RKO (cell line): Measurements from ENCODE around the gene AMPD2.

Experiments
- DNase-seq: peaks from one replicate; pipeline ENCODE4 v3.0.0-alpha.2; 2016; ENCODE audit warnings: low spot score

AMPD2 gene

DNA sequence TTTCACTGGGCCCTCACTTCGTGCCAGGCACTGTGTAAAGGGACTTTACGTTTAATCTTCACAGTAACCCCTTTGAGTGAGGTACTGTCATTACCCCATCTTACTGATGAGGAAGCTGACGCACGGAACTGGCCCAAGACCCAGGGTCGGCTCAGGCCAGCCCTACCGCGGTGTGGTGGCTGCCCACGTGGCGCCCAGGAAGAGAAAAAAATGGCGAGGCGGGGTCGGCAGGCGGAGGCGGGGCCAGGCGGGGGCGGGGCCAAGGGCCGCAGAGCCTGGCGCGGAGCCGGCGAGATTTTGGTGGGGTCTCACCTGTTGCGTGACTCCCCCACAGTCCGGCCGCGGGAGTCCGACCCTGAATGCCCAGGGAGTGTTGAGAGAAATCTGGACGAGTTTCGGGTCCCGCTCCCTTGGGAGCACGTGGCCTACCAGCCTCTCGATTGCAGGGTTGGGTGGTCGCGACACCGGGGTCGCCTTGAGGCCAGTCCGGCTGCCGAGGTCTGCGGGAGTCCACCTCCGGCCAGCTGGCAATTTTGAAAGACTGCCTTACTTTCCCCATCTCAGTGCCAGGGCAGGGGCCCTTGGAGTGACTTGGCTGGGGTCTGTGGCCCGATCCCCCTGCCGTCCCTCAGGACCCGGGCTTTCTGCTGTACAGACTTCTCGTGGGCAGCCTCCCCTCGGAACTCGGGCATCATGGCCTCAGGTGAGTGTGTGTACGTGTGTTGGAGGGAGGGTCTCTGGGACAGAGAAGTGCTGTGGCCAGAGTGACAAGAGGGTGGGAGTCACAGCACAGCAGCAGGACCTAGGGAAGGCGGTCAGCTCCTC lies at the start of gene AMPD2, which contains the start of gene GNAT2:
Gene AMPD2, plus strand, starts transcription at position 262 of the 825 bp plus-strand sequence. CDS start 1,339 bp downstream, outside the sequence.
Gene GNAT2, minus strand, starts transcription at position 41 of the 825 bp plus-strand sequence. CDS start 6,746 bp downstream, outside the sequence.
- DNase-seq: peak; percentile 92

DNA sequence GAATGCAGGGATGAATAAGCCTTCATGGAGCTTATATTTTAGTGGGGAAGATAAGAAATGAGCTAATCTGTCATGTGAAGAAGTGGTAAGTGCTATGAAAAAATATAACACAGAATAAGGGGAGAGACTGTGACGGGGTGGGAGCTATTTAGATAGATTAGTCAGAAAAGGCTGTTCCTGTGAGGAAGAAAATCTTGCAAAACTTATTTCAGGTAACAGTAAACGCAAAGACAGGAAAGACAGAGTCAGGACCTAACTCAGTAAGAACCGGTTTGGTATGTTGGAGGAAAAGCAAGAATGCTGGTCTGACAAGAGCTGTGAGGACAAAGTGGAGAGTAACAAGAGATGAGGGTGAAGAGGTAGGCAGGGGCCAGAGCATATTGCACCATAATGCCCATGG lies 49.2 kb upstream of the AMPD2 start:
- DNase-seq: no peak

DNA sequence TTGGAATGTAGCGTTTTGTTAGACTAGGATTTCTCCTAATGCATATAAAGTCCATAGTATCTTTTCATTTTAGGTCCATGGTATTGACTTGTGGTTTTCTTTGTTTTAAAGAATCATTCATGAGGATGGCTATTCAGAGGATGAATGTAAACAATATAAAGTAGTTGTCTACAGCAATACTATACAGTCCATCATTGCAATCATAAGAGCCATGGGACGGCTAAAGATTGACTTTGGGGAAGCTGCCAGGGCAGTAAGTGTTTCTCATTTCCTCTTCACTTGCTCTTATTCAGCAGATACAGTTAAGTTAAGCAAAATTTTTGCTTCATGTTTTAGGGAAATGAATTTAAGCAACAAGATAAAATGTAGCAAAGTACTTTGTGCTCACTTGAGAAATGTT lies 45.9 kb upstream of the AMPD2 start:
- no peak for DNase-seq

DNA sequence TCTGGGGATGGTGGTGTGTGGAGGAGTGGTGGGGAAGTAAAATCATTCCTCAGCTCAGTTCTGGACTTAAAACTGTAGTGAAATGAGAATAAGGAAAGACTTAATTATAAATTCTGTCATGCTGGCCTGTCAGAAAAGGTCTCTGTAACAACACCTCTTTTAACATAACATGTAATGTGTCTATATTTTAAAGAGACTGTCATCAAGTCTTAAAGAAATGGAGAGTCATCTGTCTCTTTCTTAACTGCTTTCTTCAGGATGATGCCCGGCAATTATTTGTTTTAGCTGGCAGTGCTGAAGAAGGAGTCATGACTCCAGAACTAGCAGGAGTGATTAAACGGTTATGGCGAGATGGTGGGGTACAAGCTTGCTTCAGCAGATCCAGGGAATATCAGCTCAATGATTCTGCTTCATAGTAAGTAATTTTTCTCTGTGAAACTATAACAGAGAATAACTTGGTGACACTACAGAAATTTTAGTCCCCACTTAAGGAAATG lies 40.6 kb upstream of the AMPD2 start:
- DNase-seq: no peak

DNA sequence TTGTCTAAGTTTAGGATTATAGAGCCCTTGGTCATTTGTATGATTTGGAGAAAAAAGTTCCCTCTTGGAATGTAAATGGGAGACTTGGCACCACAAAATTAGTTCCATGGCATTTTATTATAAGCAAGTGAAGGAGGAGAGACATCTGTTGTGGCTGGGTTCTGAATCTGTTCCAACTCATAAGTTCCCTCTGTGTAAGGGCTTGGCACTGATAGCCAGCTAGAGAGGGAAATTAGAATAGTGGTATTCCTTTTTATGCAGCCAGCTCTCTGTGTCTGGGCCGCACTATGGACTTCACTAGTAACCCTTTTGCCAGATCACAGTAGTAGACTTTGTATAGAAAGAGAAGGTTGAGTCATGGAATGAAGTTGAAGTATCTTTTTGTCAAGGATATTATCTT lies 40.1 kb upstream of the AMPD2 start:
- no peak for DNase-seq

DNA sequence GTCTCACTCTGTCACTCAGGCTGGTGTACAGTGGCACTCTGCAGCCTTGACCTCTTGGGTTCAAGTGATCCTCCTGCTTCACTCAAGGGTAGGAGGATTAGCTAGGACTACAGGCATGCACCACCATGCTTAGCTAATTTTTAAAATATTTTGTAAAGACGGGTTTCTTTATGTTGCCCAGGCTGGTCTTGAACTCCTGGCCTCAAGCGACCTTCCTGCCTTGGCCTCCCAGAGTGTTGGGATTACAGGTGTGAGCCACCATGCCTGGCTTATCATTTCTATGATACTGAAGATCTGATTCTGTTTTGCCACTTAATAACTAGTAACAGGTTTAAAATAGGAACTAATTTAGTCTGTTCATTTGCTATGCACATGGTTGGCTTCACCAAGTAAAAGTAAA lies 37.6 kb upstream of the AMPD2 start:
- DNase-seq: no peak

DNA sequence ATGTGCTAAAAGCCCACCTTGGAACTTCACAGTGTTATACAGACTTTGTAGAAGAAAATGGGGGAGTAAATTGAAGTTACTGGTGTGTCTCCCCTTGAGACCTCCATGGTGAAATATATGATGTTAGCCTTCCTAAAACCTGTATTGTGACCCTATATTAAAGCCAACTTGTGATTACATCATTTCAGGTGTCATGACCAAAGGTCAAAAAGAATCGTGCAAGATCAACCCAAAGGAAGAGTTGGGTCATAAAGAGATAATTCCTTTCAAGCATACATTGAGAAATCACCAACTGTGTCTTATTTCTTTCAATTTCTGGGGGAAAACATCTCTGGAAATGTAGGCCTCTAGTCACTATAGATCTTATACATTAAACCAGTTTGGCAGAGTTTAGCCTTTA lies 34.9 kb upstream of the AMPD2 start:
- no peak for DNase-seq

DNA sequence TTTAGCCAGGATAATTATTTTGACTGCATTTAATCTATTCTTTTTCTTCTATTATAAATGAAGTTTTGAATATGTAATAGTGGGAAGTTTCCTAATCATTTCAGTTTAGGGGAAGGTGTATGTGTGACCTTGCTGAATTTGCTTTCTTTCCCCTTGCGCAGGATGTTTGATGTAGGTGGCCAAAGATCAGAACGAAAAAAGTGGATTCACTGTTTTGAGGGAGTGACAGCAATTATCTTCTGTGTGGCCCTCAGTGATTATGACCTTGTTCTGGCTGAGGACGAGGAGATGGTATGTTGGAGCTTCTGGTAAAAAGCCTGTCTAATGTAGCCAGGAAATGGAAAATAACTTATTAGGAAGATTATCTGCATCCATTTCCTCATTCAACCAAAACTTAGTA lies 33.6 kb upstream of the AMPD2 start:
- no peak for DNase-seq

DNA sequence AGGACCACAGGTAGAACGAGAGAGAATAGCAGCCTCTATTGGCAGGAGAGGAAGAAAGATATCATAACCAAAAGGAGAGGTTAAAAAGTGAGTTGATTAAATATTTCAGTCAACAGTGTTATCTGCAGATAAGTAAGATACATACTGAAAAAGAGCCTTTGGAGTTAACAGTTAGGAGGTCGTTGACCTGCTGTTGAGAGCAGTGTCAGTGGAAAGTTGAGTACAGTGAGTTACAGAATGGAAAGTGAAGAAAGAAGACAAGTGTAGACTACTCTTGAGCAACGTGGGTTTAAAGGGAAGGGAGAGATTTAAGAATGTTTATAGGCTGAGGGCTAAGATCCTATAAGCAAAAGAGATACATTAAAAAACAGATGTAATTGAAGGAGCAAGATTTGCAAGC lies 30.5 kb upstream of the AMPD2 start:
- DNase-seq: no peak

DNA sequence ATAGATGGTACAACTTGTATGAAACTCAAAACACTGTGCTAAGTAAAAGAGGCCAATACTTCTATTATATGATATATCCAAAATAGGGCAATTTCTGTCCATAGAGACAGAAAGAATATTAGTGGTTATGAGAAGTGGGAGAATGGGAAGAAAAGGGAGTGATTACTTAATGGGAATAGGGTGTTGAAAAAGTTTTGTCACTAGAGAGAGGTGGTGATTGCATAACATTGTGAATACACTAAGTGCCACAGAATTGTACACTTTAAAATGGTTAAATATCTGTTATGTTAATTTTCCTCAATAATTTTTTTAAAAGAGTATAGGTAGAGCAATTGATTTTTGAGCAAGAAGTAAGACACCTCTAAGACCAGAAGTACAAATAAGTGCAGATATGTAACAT lies 30.0 kb upstream of the AMPD2 start:
- DNase-seq: no peak

DNA sequence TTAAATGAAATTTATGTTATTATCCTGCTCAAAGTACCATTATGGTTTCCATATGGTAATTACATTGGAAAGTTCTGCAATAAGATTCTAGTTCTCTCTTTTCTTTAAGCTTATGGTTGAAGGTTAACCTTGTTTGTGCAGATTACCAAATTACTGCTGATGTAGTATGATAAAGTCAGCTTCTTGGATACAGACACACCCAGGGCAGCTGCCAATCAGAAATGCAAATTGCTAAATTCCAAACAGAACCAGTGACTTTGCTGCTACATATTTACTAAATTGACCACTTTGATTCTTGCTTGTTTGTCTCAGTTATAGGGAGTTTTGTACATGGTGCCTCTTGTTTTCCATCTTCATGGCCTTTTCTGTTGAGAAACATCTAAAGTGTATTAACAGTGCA lies 26.7 kb upstream of the AMPD2 start:
- no peak for DNase-seq

DNA sequence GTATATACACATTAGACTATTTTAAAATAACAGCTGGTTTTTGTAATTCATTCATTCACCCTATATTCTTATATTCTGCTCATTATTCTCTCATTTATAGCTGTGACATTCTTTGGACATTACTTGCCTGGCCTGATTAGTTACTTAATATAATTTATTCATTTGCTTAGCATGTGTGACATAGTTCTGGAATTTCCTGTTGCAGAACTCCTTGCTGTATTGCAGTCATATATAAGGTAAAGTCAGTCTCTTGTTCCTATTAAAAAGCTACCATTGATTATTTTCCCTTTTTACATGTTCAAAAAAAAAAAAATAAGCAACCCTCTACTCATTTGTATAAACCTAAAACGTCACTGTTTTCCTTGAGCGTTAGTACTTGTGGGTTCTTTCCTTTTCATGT lies 24.1 kb upstream of the AMPD2 start:
- no peak for DNase-seq

DNA sequence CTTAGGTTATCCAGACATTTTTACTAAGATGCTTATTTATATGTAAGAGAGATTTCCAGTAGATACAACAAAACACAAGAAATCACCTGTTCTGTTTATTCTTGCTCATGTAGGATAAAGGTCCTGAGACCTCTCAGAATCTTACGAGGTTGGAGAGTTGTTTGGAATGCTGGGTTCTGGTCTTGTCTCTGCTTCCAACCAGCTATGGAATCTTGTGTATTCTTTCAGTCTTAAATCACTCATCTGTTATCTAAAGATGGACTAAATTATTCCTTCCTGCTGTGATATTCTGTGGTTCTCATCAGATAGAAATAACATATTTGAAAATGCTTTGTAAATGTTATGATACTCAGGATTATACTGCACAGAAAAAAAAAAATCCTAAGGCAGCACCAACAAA lies 21.5 kb upstream of the AMPD2 start:
- no peak for DNase-seq

DNA sequence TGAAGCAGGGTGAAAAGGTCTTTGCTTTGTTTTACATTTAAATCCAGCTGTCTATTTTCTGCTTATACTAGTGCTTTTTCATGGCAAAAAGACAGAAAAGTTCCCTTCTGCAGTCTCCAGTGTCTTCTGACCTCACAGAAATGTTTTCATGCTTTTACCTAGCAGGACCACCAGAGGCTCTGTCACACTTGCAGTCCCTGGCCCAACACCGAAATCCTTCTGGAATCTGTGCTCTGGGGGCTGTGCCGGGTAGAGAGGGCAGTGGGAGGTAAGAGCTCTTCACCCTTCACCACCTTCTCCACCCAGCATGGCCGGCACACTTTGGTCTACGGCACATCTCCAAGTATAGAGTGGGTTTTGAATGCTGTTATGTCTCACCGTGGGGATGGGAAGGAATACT lies 21.0 kb upstream of the AMPD2 start:
- DNase-seq: peak; percentile 22

DNA sequence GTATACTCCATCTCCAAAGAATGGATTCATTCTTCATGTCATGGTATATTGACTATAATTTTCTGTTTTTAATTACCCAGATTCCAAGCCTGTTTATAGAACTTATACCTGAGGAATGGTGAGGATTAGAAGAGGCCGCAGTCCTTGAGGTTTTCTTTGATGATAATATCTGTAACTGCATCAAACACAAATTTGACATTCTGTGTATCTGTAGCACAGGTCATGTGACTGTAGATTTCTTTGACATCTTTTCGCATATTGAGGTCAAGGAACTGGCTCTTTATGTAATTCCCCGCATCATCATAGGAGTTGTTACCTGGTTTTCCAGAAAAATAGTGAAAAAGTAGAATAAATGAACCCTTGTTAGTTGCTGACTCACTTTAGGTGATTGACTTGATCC lies 16.4 kb upstream of the AMPD2 start:
- no peak for DNase-seq

DNA sequence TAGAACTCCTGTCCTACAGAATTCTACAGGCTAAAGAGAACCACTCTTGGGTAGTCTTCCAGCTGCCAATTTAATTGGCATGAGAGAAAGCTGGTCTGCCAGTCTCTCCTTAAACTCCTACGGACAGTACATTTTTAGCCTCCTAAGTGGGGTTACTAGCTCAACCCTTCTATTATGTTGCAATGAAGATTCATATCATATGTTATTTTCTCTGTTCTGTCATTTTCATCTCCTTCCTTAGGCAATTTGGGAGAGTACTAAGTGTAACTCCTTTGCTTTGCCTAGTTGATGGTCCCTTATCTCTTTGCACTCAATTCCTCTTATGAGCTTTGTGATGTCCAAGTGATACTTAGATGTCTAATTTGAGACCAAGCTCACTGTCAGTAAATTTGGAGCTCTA lies 14.3 kb upstream of the AMPD2 start:
- no peak for DNase-seq

DNA sequence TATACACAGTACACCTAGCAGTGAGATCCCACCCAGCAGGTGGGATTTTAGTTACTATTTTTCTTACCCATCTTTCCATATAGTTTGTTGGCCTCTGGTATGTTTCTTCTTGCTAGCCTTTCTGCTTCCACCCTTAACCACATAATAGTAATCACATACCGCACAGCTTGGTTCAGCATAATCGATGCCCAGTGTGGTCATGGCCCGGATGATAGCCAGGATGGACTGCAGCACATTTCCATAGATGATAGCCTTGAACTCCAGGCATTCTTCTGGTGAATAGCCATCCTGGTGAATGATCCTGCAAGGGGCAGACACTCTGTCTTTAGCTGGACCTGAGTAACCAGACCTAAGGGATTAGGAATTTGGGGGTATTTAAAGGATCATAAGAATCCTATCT lies 9.8 kb upstream of the AMPD2 start:
- no peak for DNase-seq

DNA sequence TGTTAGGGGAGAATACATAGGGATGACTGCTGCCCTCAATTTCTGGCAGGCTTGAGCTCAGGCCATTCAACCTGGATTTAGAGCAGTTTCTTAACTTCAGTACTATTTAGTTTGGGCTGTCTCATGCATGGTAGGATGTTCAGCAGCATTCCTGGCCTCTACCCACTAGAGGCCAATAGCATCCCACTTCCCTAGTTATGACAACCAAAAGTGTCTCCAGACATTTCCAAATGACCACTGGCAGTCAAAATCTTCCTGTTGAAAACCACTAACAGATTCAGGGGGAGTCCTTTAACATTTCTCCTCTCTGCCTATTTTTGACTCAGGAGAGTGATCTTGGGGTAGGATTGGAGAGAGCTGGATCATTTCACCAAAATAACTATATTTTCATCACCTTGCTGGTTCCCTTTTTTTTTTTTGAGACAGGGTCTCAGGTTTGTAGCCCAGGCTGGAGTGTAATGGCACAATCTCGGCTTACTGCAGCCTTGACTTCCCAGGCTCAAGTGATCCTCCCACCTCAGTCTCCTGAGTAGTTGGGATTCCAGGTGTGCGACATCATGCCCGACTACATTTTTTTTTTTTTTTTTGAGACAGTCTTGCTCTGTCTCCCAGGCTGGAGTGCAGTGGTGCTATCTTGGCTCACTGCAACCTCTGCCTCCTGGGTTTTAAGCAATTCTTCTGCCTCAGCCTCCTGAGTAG lies 8.9 kb upstream of the AMPD2 start:
- no peak for DNase-seq

DNA sequence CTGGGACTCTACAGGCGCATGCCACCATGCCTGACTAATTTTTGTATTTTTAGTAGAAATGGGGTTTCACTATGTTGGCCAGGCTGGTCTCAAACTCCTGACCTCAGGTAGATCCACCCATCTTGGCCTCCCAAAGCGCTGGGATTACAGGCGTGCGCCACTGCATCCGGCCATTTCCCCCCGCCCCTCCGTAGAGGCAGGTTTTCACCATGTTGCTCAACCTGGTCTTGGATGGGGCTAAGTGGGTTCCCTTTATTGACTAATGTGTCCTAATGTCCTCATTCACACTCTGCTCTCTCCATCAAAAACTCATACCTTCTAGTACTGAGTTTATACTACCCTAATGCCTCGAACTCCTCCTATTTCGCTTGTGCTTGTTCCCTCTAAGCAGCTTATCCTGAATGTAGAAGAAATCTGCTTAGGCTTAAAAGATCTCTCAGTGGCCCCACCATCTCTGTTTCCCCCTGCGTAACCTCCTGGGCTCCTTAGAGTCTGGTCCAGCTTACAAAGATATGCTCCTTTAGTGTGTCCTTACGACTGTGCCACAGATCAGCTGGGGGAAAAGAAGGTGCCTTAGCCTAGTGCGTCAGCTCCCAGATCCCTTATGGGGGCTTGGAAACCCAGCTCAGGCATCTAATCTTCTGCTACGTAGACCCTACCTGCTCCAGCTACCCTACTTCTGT lies 8.2 kb upstream of the AMPD2 start:
- no peak for DNase-seq

DNA sequence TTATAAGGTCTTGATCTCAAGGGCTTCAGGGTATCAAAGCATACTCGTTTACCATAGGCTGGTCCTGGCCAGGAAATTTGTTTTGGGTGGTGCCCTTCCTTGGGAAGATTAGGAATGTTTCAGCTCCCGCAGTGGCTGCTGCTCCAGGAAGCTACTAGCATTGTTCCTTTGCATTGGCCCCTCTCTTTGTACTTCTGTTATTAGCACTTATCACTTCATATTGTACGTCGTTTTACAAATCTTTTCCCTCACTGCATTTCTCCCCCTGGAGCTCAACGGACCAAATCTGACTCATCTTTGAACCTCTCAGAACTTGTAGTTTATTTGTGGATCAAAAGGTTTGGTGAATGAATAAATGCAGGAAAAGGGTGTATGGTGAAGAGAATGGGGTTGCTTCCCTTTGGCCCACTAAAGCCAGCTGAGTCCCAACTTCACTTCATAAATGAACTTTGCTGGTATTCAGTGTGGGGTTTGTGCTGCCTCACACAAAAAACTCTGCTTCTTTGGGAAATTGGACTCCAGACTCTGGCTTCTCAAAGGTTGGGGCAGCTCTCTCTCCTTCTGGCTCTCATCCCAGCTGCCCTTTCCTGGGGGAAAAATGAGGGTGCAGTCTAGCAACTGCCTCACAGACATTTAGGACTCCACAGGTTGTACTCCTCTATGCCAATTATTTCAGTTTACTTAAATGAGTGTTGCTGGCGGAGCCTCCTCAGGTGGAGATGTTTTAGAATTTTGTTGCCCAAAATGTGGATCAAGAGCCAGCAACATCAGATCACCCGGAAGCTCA lies 6.1 kb upstream of the AMPD2 start:
- DNase-seq: no peak

DNA sequence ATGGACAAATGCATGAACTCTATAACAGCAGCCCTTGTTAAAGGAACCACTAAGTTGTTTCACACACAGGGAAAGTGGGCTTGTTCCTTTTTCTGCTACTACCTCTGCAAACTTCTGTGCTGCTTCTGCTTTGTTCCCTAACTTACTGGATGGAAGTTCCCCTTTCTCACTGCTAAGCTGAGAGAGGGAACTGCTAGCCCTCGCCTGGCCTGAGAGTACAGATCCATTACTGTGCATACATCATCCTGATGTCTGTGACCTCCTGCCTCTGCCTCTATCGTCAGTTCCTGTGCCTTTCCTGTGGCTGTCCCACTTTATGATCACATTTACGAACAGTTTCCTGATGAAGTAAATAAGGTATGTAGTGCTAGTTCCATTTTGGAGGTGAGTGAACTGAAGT lies 3.8 kb upstream of the AMPD2 start:
- no peak for DNase-seq

DNA sequence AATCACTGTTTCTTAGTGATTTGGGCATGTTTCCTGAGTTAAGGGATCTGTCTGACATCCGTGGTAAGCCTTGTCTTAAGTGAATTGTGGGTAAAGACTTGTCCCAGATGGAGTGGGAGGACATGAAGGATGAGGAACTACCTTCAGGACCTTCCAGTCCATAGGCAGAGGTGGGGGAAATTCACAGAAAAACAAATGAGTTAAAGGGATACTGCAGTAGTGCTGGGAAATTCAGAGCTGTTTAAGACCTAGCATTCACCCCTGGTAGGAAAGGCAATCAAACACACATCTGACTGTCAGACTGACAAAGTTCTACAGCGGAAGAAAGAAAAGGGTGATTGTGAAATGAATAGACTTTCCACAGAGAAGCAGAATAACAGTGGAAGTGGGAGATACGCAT lies 3.2 kb upstream of the AMPD2 start:
- DNase-seq: no peak
